GM10248 (cell line): Measurements from ENCODE around the gene KBTBD13.

Experiments
- CTCF ChIA-PET: fragments of 300-600 bp; sonication (Branson Sonifier 250); formaldehyde crosslinking; extraction: SDS; loops from one replicate; lab custom pipeline; 2021; ENCODE audit warnings: antibody characterized with exemption; lab: Yijun Ruan, JAX
- POLR2A ChIA-PET: fragments of 350-650 bp; sonication (Branson Sonifier 250); formaldehyde crosslinking; extraction: SDS; loops from one replicate; lab custom pipeline; 2020; ENCODE audit warnings: antibody characterized with exemption; lab: Yijun Ruan, JAX
- DNase-seq: peaks from one replicate; pipeline ENCODE4 v3.0.0; 2012; ENCODE audit errors: extremely low spot score
- TF ChIP-seq, protein P1 (sequence below): IDR thresholded peaks from 2 replicates; pipeline ENCODE4 v1.5.1; 2012; ENCODE audit warnings: mild to moderate bottlenecking, low read depth; ENCODE audit errors: extremely low read depth, missing control alignments, control extremely low read depth

KBTBD13 gene

DNA sequence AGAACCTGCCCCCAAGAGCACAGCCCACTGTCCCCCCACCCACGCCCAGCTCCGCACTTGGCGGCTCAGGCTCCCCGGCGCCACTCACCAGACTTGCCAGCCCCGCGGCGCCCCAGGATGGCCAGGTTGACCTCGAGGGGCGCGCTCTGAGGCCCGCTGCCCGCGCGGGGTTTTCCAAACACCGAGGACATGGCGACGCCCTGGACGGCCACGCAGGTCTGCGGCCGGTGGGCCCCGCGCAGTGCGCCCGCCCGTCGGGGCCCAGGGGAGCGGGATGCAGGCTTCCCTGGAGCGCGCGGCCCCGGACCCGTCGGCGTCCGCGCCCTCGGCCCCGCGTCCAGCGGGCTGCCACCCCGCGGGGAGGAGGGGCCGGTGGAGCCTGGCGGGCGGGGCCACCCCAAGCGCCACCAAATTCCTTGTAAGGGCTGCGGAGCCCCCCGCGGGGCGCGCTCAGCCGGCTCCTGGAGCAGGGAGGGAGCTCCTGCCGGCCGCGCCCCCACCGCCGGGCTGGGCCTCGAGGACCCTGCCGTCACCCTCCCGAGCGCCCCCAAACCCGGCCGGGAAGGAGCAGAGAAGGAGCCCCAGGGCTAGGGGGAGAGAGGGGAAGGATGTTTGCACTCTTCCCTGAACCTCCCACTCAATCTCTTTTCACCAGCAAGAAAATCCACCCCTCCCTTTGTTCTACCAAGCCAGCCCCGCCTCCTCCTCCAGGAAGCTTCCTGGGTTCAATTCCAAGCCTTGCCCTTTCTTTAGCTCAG lies 8.7 kb upstream of the KBTBD13 start, which contains the start of gene RASL12:
Gene RASL12, minus strand, starts transcription at position 347 of the 758 bp plus-strand sequence. Its CDS starts 156 bp downstream, at position 191.
- POLR2A ChIA-PET: no interaction called here

DNA sequence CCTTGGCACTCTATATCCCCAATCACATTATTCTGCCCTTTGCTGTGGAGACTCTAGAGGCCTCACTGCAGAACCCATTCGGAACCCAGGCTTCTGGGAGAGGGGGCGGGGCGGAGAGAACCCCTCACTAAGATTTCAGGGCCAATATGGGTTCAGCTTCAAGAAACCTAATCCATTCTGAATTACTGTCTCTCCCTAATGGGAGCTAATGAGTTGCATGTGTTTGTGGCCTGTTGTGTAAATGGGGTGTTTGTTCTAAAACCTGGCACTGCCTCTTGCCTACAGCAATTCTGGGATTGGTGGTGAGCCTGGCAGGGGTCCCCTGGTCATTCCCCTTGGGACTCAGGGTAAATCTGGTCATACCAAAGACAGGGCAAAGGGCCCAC lies 8.2 kb upstream of the KBTBD13 start:
- ChIA-PET POLR2A (interaction anchor here (0.6 kb wide), 1 partner anchor 264 kb away, joined by 5 read pairs; no protein-coding TSS in a partner anchor), CTCF (interaction anchor here (1.0 to 10.5 kb wide), 6 partner anchors 9 to 337 kb away, joined by 3 to 72 read pairs (median 6); partner anchors contain the start of gene KBTBD13)
- TF ChIP-seq, protein P1, sequence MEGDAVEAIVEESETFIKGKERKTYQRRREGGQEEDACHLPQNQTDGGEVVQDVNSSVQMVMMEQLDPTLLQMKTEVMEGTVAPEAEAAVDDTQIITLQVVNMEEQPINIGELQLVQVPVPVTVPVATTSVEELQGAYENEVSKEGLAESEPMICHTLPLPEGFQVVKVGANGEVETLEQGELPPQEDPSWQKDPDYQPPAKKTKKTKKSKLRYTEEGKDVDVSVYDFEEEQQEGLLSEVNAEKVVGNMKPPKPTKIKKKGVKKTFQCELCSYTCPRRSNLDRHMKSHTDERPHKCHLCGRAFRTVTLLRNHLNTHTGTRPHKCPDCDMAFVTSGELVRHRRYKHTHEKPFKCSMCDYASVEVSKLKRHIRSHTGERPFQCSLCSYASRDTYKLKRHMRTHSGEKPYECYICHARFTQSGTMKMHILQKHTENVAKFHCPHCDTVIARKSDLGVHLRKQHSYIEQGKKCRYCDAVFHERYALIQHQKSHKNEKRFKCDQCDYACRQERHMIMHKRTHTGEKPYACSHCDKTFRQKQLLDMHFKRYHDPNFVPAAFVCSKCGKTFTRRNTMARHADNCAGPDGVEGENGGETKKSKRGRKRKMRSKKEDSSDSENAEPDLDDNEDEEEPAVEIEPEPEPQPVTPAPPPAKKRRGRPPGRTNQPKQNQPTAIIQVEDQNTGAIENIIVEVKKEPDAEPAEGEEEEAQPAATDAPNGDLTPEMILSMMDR: no peak
- no peak for DNase-seq

More for the DNA sequence above, 8.7 kb upstream of the KBTBD13 start, which contains the start of gene RASL12:
- TF ChIP-seq, protein P1: no peak
- CTCF ChIA-PET: interaction anchor here (1.0 to 10.5 kb wide), 6 partner anchors 10 to 337 kb away, joined by 3 to 72 read pairs (median 5); partner anchors contain the start of gene KBTBD13
- no peak for DNase-seq

DNA sequence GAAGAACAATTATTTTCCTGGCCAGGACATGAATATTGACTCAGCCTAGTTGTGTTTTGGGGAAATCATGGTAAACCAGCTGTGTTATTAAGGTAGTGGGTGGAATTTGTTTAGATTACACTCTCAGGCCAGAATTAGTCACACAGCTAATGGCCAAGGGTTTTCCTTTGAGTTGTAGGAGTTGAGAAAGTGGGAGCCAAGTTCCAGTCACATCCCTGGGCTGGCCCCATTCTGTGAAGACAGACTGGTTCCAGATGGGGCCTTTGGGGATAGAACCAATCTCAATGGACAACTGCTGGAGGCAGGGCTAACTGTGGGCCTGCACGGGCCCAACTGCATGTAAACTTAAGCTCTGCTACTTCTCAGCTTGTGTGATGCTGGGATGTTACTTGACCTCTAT lies 7.4 kb upstream of the KBTBD13 start:
- ChIA-PET POLR2A (no interaction called here), CTCF (interaction anchor here (1.0 to 10.5 kb wide), 9 partner anchors 8 to 316 kb away, joined by 3 to 72 read pairs (median 6); partner anchors contain the start of gene KBTBD13)
- no peak for DNase-seq
- TF ChIP-seq, protein P1: no peak

DNA sequence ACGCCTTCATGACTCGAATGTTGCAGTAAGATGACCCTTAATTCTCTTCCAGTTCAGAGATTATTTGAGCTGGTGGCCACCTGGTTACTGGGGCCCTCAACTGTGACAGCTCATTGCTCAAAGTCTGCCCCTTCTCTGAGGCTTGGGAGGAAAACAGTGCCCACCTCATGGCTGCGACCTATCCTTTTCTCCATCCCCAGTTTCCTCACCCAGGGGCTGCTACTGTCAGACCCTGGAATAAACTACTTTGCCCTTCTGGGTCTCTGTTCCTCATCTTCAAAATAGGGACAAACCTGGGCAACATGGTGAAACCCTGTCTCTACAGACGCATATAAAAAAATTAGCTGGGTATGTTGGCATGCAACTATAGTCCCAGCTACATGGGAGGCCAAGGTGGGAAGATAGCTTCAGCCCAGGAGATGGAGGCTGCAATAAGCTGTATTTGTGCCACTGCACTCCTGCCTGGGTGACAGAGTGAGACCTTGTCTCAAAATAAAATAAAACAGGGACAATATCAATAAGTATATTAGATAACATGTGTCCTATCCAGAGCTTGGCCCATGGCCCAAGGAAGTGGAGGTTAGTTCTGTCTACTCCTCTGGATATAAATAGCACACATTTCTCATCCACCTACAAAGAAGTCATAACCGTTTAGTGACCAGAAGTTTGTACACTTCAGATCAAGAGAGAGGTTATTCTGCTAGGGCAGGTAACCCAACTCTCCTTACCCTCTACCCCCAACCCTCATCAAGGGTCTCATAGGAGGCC lies 6.6 kb upstream of the KBTBD13 start:
- DNase-seq: no peak
- ChIA-PET CTCF (interaction anchor here (1.0 to 10.5 kb wide), 7 partner anchors 8 to 59 kb away, joined by 3 to 72 read pairs (median 7); partner anchors contain the start of gene KBTBD13), POLR2A (no interaction called here)
- TF ChIP-seq, protein P1: no peak

DNA sequence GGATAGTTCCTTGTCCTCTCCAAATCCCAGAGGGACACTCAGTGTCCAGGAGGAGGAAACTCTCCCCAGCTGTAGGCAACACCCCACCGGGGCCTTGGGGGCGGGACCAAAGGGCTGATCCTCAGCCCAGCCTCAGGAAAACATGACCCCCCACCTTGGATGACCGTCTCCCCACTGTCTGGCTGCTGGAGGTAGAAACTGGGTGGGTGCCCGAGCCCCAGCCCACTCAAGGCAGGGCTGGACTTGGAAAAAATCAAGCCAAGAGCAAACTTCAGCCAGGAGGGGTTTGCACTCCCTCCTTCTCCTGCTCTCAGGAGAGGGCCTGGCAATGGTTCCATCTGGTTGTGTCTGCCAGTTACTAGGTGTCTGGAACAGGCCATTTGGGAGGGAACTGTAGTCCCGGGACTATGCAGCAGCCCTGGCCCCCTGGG lies 5.2 kb upstream of the KBTBD13 start:
- ChIA-PET POLR2A (no interaction called here), CTCF (interaction anchor here (0.8 to 10.5 kb wide), 3 partner anchors 9 to 37 kb away, joined by 3 to 72 read pairs (median 4); no protein-coding TSS in a partner anchor)
- no peak for DNase-seq
- TF ChIP-seq, protein P1: no peak

DNA sequence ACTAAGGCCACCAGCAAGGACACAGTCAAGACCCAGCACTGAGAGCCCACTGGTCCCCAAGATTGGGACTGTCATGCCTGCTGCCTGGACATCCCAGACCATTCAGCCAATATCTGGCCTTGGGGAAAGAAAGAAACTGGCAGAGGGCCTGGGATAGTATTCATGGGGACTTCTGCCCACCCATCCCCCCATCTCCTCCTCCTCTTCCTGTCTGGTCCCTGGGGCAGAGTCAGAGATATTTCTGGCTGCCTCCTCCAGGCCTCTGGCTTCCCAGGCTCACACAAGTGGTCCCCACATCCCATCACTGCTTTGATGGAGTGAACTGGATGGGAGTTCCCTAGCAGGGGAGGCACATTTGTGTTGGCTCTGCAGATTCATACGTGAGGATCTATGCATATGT lies 4.5 kb upstream of the KBTBD13 start:
- TF ChIP-seq, protein P1: no peak
- no peak for DNase-seq
- ChIA-PET CTCF (interaction anchor here (1.2 to 10.5 kb wide), 3 partner anchors 19 to 341 kb away, joined by 3 to 72 read pairs (median 3); no protein-coding TSS in a partner anchor), POLR2A (no interaction called here)
